HCT116 (cell line): ENCODE results near the gene PDCD10. TPM values are rescaled to one million over a fixed set of nuclear protein-coding genes. Genes with fewer than 3 reads are reported as not detected.

Experiments
- ATAC-seq: fragments of 200-7000 bp; cut with Tn5 transposase; 2 replicates; pipeline ENCODE4 v1.9.1; 2020; ENCODE audit warnings: mild to moderate bottlenecking, moderate library complexity
- BruUV-seq: library from RNA; stranded (reverse); fragments of 400-500 nt; replicated peaks from 2 replicates; lab custom pipeline; 2021; lab: Mats Ljungman, UMichigan
- CTCF ChIA-PET: fragments of 300-600 bp; sonication (Branson Sonifier 250); formaldehyde crosslinking; loops from one replicate; lab custom pipeline; 2021; ENCODE audit warnings: antibody characterized with exemption; lab: Charles Lee
- POLR2A ChIA-PET: fragments of 300-600, 350-600 bp; sonication (Branson Sonifier 250); formaldehyde crosslinking; loops from one replicate; lab custom pipeline; 2021; ENCODE audit warnings: antibody characterized with exemption; lab: Charles Lee
- RAD21 ChIA-PET, 2 experiments: fragments of 300-600 bp; sonication (Branson Sonifier 250); formaldehyde crosslinking; loops; one replicate each; lab custom pipeline; 2023; ENCODE audit warnings: low total read pairs in 2 of 2; ENCODE audit not compliant: uncharacterized antibody in 2 of 2, unreplicated experiment in 2 of 2, low non-redundant PET in 1 of 2; lab: Charles Lee
- DNase-seq: peaks from one replicate; pipeline ENCODE4 v3.0.0-alpha.2; 2010; ENCODE audit warnings: low read depth, low spot score
- H2AFZ ChIP-seq: fragments of 200-600 bp; shearing (Covaris generic), sonication (generic); 2 replicates; pipeline ENCODE4 v1.6.1; 2017; ENCODE audit warnings: low read depth, mixed run types, mixed read lengths, antibody characterized with exemption, low read length; ENCODE audit not compliant: poor library complexity, severe bottlenecking
- H3K27ac ChIP-seq: 2 replicates; pipeline ENCODE4 v1.5.1; 2012; ENCODE audit warnings: low read depth, low read length
- H3K27me3 ChIP-seq: fragments of 200-600 bp; sonication (generic); 2 replicates; pipeline ENCODE4 v1.6.1; 2016; ENCODE audit warnings: mixed run types, low read length, mixed read lengths; ENCODE audit not compliant: insufficient read depth
- H3K36me3 ChIP-seq, 2 experiments: fragments of 200-500 bp in 1 of 2; fragments of 200-600 bp in 1 of 2; sonication (Bioruptor generic) in 1 of 2; sonication (generic) in 1 of 2; 2 replicates each; pipeline versions ENCODE4 v1.5.1 to v1.6.1; 2014 to 2016; ENCODE audit warnings: low read length in 2 of 2, inconsistent platforms in 1 of 2, mixed read lengths in 1 of 2, mixed run types in 1 of 2; ENCODE audit not compliant: insufficient read depth in 2 of 2, control insufficient read depth in 1 of 2
- H3K4me1 ChIP-seq, 2 experiments: fragments of 200-600 bp in 1 of 2; sonication (generic) in 1 of 2; 2 replicates each; pipeline versions ENCODE4 v1.5.1 to v1.6.1; 2012 to 2017; ENCODE audit warnings: low read length in 2 of 2, inconsistent platforms in 1 of 2, mild to moderate bottlenecking in 1 of 2, mixed read lengths in 1 of 2, mixed run types in 1 of 2, moderate library complexity in 1 of 2; ENCODE audit not compliant: insufficient read depth in 2 of 2, control insufficient read depth in 1 of 2
- H3K4me2 ChIP-seq: fragments of 200-600 bp; sonication (generic); 2 replicates; pipeline ENCODE4 v1.6.1; 2017; ENCODE audit warnings: mixed run types, low read length, mixed read lengths
- H3K4me3 ChIP-seq, 2 experiments: fragments of 200-600 bp in 1 of 2; sonication (generic) in 1 of 2; replicated peaks in 1 of 2; 2 replicates each; pipeline ENCODE4 v1.5.1; 2011 to 2016; ENCODE audit warnings: low read length in 2 of 2, control low read depth in 1 of 2, low read depth in 1 of 2, mild to moderate bottlenecking in 1 of 2, mixed read lengths in 1 of 2, mixed run types in 1 of 2
- H3K79me2 ChIP-seq: fragments of 200-600 bp; sonication (generic); 2 replicates; pipeline ENCODE4 v1.6.1; 2017; ENCODE audit warnings: mild to moderate bottlenecking, mixed run types, low read length, moderate library complexity, mixed read lengths; ENCODE audit not compliant: insufficient read depth
- H3K9ac ChIP-seq: fragments of 200-600 bp; sonication (generic); 2 replicates; pipeline ENCODE4 v1.6.1; 2016; ENCODE audit warnings: low read length, mixed read lengths
- H3K9me2 ChIP-seq: fragments of 200-600 bp; sonication (generic), shearing (Covaris generic); 2 replicates; pipeline ENCODE4 v1.6.1; 2017; ENCODE audit warnings: mixed run types, mild to moderate bottlenecking, moderate library complexity; ENCODE audit not compliant: insufficient read depth
- H3K9me3 ChIP-seq, 2 experiments: fragments of 200-500 bp in 1 of 2; fragments of 200-600 bp in 1 of 2; sonication (Bioruptor generic) in 1 of 2; sonication (generic) in 1 of 2; 2 replicates each; pipeline ENCODE4 v1.6.1; 2014 to 2017; ENCODE audit warnings: low read length in 2 of 2, mixed read lengths in 2 of 2, inconsistent platforms in 1 of 2, low read depth in 1 of 2, mild to moderate bottlenecking in 1 of 2, mixed run types in 1 of 2, moderate library complexity in 1 of 2; ENCODE audit not compliant: control insufficient read depth in 1 of 2, insufficient read depth in 1 of 2
- H4K20me1 ChIP-seq: fragments of 200-600 bp; sonication (generic), shearing (Covaris generic); 2 replicates; pipeline ENCODE4 v1.6.1; 2017; ENCODE audit warnings: mixed run types, mild to moderate bottlenecking, moderate library complexity; ENCODE audit not compliant: insufficient read depth
- ATF3 ChIP-seq: IDR thresholded peaks from 2 replicates; pipeline ENCODE4 v1.6.1; 2012
- CBX3 ChIP-seq: IDR thresholded peaks from 2 replicates; pipeline ENCODE4 v1.6.1; 2012; ENCODE audit warnings: low read depth
- CEBPB ChIP-seq: IDR thresholded peaks from 2 replicates; pipeline ENCODE4 v1.6.1; 2012; ENCODE audit warnings: low read depth
- EGR1 ChIP-seq: IDR thresholded peaks from 2 replicates; pipeline ENCODE4 v1.6.1; 2012; ENCODE audit warnings: low read depth
- EZH2 ChIP-seq: fragments of 200-600 bp; sonication (generic); IDR thresholded peaks from 2 replicates; pipeline ENCODE4 v1.6.1; 2017; ENCODE audit warnings: antibody characterized with exemption, mixed run types
- FOSL1 ChIP-seq: IDR thresholded peaks from 2 replicates; pipeline ENCODE4 v1.6.1; 2012; ENCODE audit warnings: low read depth
- MAX ChIP-seq: IDR thresholded peaks from 2 replicates; pipeline ENCODE4 v1.6.1; 2012
- POLR2AphosphoS5 ChIP-seq: IDR thresholded peaks from 2 replicates; pipeline ENCODE4 v1.6.1; 2011; ENCODE audit warnings: mild to moderate bottlenecking, low read depth, low read length, moderate library complexity
- REST ChIP-seq: IDR thresholded peaks from 2 replicates; pipeline ENCODE4 v1.6.1; 2012; ENCODE audit warnings: low read depth
- SIN3A ChIP-seq: IDR thresholded peaks from 2 replicates; pipeline ENCODE4 v1.6.1; 2012; ENCODE audit warnings: low read depth
- SP1 ChIP-seq: IDR thresholded peaks from 2 replicates; pipeline ENCODE4 v1.6.1; 2012; ENCODE audit warnings: low read depth
- TCF7L2 ChIP-seq: IDR thresholded peaks from 2 replicates; pipeline ENCODE4 v1.7.0; 2011; ENCODE audit warnings: borderline replicate concordance, inconsistent platforms; ENCODE audit not compliant: insufficient read depth, insufficient read length; ENCODE audit errors: extremely low read depth
- ZBTB33 ChIP-seq: IDR thresholded peaks from 2 replicates; pipeline ENCODE4 v1.6.1; 2011; ENCODE audit warnings: mild to moderate bottlenecking, low read length, moderate library complexity; ENCODE audit not compliant: insufficient replicate concordance; ENCODE audit errors: extremely low read depth
- ZFX ChIP-seq: fragments of 450-650 bp; IDR thresholded peaks from 2 replicates; pipeline ENCODE4 v1.6.1; 2017
- intact Hi-C: fragments of 100-400 bp; cut with micrococcal nuclease; formaldehyde crosslinking; loops from 2 replicates; pipeline ENCODE4 v1.10.0; 2022
- total RNA-seq: library from RNA; stranded (reverse); gene quantifications from one replicate; pipeline ENCODE4 v1.2.1, GENCODE V29; 2021; ENCODE audit not compliant: unreplicated experiment

Gene PDCD10
- total RNA-seq, 1 experiment from 2014 or later, result 59.0 TPM

GRCh38 chr3:167669699-167670098 is 65.0 kb downstream of the PDCD10 start:
- Histone ChIP-seq H3K9ac (no peak overlapping the region), H3K27me3 (no peaks in the 10 kb centered on the region), H3K4me1 (no peaks in the 10 kb centered on the region), H4K20me1 (no peaks in the 10 kb centered on the region), H3K9me3 (no peaks in the 10 kb centered on the region), H3K27ac (no peak overlapping the region), H3K79me2 (no peaks in the 10 kb centered on the region), H3K4me3 (no peak overlapping the region), H2AFZ (no peak overlapping the region), H3K36me3 (peaks cover 3 to 7% of the 10 kb centered on the region in 2 experiments; a peak in 2 of 4 replicates), H3K9me2 (no peaks in the 10 kb centered on the region), H3K4me2 (no peak overlapping the region)
- TF ChIP-seq MAX, result no peak
- TF ChIP-seq REST, result no peak
- TF ChIP-seq ZBTB33, result no peak
- no peak for TF ChIP-seq ATF3
- TF ChIP-seq EZH2, result no peak
- no peak for TF ChIP-seq SIN3A
- no peak for TF ChIP-seq POLR2AphosphoS5
- TF ChIP-seq FOSL1, result no peak
- TF ChIP-seq SP1, result no peak
- TF ChIP-seq CBX3, result no peak
- TF ChIP-seq ZFX, result no peak
- no peak for TF ChIP-seq CEBPB
- no peak for TF ChIP-seq EGR1
- TF ChIP-seq TCF7L2, result no peak
- BruUV-seq, result no TSS peak
- no peak for DNase-seq
- no peak for ATAC-seq
- ChIA-PET POLR2A (no interaction called here), CTCF (no interaction called here), RAD21 (no interaction called here)
- intact Hi-C loops, result no loop called here
